IMR-90 (cell line): ENCODE results near the gene ARL5C. TPM values are rescaled to one million over a fixed set of nuclear protein-coding genes. Genes with fewer than 3 reads are reported as not detected.

Experiments
- ATAC-seq: fragments of 200-7000 bp; cut with Tn5 transposase; 2 replicates; pipeline ENCODE4 v1.9.1; 2020; ENCODE audit warnings: low read depth, mild to moderate bottlenecking, moderate library complexity
- BruUV-seq: library from RNA; stranded (reverse); fragments of 400-500 nt; replicated peaks from 2 replicates; lab custom pipeline; 2021; lab: Mats Ljungman, UMichigan
- CTCF ChIA-PET: fragments of 300-600 bp; formaldehyde crosslinking; extraction: SDS; loops from one replicate; lab custom pipeline; 2021; ENCODE audit warnings: antibody characterized with exemption; lab: Yijun Ruan, JAX
- POLR2A ChIA-PET: fragments of 300-600 bp; sonication (Branson Sonifier 250); formaldehyde crosslinking; loops from one replicate; lab custom pipeline; 2022; ENCODE audit warnings: antibody characterized with exemption; ENCODE audit not compliant: unreplicated experiment; lab: Charles Lee
- DNase-seq: peaks from one replicate; pipeline ENCODE4 v3.0.0; 2013
- H2AFZ ChIP-seq: replicated peaks from 2 replicates; pipeline ENCODE3; 2013; ENCODE audit warnings: low read length, mild to moderate bottlenecking; ENCODE audit not compliant: poor library complexity
- H2AK5ac ChIP-seq: 2 replicates; pipeline ENCODE4 v1.6.1; 2013; ENCODE audit warnings: low read depth, low read length, inconsistent platforms
- H2AK9ac ChIP-seq: replicated peaks from 2 replicates; pipeline ENCODE3; 2013; ENCODE audit warnings: mild to moderate bottlenecking, low read depth, low read length, moderate library complexity; ENCODE audit not compliant: poor library complexity
- H2BK120ac ChIP-seq: 2 replicates; pipeline ENCODE4 v1.6.1; 2013; ENCODE audit warnings: low read depth, low read length, inconsistent platforms
- H2BK15ac ChIP-seq: 3 replicates; pipeline ENCODE4 v1.6.1; 2013; ENCODE audit warnings: low read depth, low read length, inconsistent platforms
- H2BK20ac ChIP-seq: 2 replicates; pipeline ENCODE4 v1.6.1; 2013; ENCODE audit warnings: low read depth, mild to moderate bottlenecking, inconsistent platforms, low read length, moderate library complexity
- H2BK5ac ChIP-seq: 2 replicates; pipeline ENCODE4 v1.6.1; 2013; ENCODE audit warnings: mild to moderate bottlenecking, low read depth, low read length, inconsistent platforms; ENCODE audit not compliant: poor library complexity, severe bottlenecking
- H3K14ac ChIP-seq: replicated peaks from 2 replicates; pipeline ENCODE4 v1.6.1; 2013; ENCODE audit warnings: low read depth, low read length, inconsistent platforms
- H3K18ac ChIP-seq: 2 replicates; pipeline ENCODE4 v1.6.1; 2013; ENCODE audit warnings: low read depth, low read length, control low read depth
- H3K23ac ChIP-seq: 2 replicates; pipeline ENCODE4 v1.6.1; 2013; ENCODE audit warnings: low read depth, low read length, inconsistent platforms
- H3K27ac ChIP-seq: 2 replicates; pipeline ENCODE4 v1.5.1; 2013; ENCODE audit warnings: mild to moderate bottlenecking, control low read depth, low read length; ENCODE audit not compliant: insufficient read depth
- H3K27me3 ChIP-seq: 2 replicates; pipeline ENCODE4 v1.6.1; 2013; ENCODE audit warnings: low read length; ENCODE audit not compliant: control insufficient read depth, insufficient read depth
- H3K36me3 ChIP-seq: 2 replicates; pipeline ENCODE4 v1.6.1; 2013; ENCODE audit warnings: low read length, mixed read lengths; ENCODE audit not compliant: control insufficient read depth, insufficient read depth
- H3K4ac ChIP-seq: 2 replicates; pipeline ENCODE4 v1.6.1; 2013; ENCODE audit warnings: low read depth, low read length, inconsistent platforms
- H3K4me1 ChIP-seq: 2 replicates; pipeline ENCODE4 v1.6.1; 2013; ENCODE audit warnings: low read length, mixed read lengths; ENCODE audit not compliant: control insufficient read depth, insufficient read depth
- H3K4me2 ChIP-seq: 2 replicates; pipeline ENCODE4 v1.6.1; 2013; ENCODE audit warnings: low read depth, mild to moderate bottlenecking, control low read depth, low read length, moderate library complexity
- H3K4me3 ChIP-seq: 2 replicates; pipeline ENCODE4 v1.5.1; 2013; ENCODE audit warnings: low read depth, mild to moderate bottlenecking, control low read depth, low read length, moderate library complexity; ENCODE audit not compliant: insufficient read depth
- H3K56ac ChIP-seq: 2 replicates; pipeline ENCODE4 v1.6.1; 2013; ENCODE audit warnings: low read length, inconsistent platforms; ENCODE audit not compliant: insufficient read depth; ENCODE audit errors: extremely low read depth
- H3K79me1 ChIP-seq, 2 experiments: 2 replicates each; pipeline ENCODE4 v1.6.1; 2013; ENCODE audit warnings: low read length in 2 of 2, inconsistent platforms in 1 of 2, low read depth in 1 of 2
- H3K9ac ChIP-seq: 2 replicates; pipeline ENCODE4 v1.6.1; 2013; ENCODE audit warnings: low read depth, low read length, control low read depth
- H3K9me1 ChIP-seq: 2 replicates; pipeline ENCODE4 v1.6.1; 2013; ENCODE audit warnings: low read length, inconsistent platforms; ENCODE audit not compliant: insufficient read depth
- H3K9me3 ChIP-seq: 2 replicates; pipeline ENCODE4 v1.6.1; 2013; ENCODE audit warnings: low read length; ENCODE audit not compliant: control insufficient read depth, insufficient read depth
- H4K20me1 ChIP-seq: 2 replicates; pipeline ENCODE4 v1.6.1; 2013; ENCODE audit warnings: low read length, inconsistent platforms; ENCODE audit not compliant: insufficient read depth
- H4K5ac ChIP-seq: 2 replicates; pipeline ENCODE4 v1.6.1; 2013; ENCODE audit warnings: mild to moderate bottlenecking, low read depth, low read length, control low read depth
- H4K8ac ChIP-seq, 2 experiments: 2 replicates each; pipeline ENCODE4 v1.6.1; 2013; ENCODE audit warnings: low read depth in 2 of 2, low read length in 2 of 2, control low read depth in 1 of 2, inconsistent platforms in 1 of 2
- H4K91ac ChIP-seq: 2 replicates; pipeline ENCODE4 v1.6.1; 2013; ENCODE audit warnings: low read depth, low read length, inconsistent platforms; ENCODE audit not compliant: insufficient read depth
- BHLHE40 ChIP-seq: fragments of 150-350 bp; IDR thresholded peaks from 2 replicates; pipeline ENCODE4 v1.6.1; 2016; ENCODE audit warnings: mild to moderate bottlenecking, low read depth, low read length
- ELK1 ChIP-seq: fragments of 150-350 bp; IDR thresholded peaks from 2 replicates; pipeline ENCODE4 v1.6.1; 2016; ENCODE audit warnings: low read depth, mild to moderate bottlenecking, low read length, moderate library complexity, borderline replicate concordance
- MXI1 ChIP-seq: IDR thresholded peaks from 2 replicates; pipeline ENCODE4 v1.6.1; 2012; ENCODE audit warnings: low read depth, mild to moderate bottlenecking, low read length, moderate library complexity, borderline replicate concordance
- RFX5 ChIP-seq: IDR thresholded peaks from 2 replicates; pipeline ENCODE4 v1.8.0; 2012; ENCODE audit warnings: low read depth, mild to moderate bottlenecking, low read length, moderate library complexity
- whole genome bisulfite sequencing, 2 experiments: methylation state at CpG; one replicate each; pipeline versions ENCODE4 v1.1.5 to v1.1.7; 2013; ENCODE audit warnings: missing lambda C conversion rate in 2 of 2; ENCODE audit not compliant: insufficient read length in 1 of 2; ENCODE audit errors: extremely low coverage in 2 of 2; 5-methylcytosine and 5-hydroxymethylcytosine counted together
- dilution Hi-C: fragments of 300-500 bp; cut with HindIII; formaldehyde crosslinking; loops from one replicate; pipeline ENCODE4 v1.14.3; 2018; ENCODE audit warnings: low sequenced_read_pairs; ENCODE audit not compliant: unreplicated experiment
- in situ Hi-C: fragments of 300-500 bp; cut with MboI; formaldehyde crosslinking; loops from 3 replicates; pipeline ENCODE4 v1.14.3; 2019; ENCODE audit warnings: low sequenced_read_pairs, inconsistent platforms, mixed read lengths
- intact Hi-C: fragments of 100-400 bp; cut with micrococcal nuclease; formaldehyde crosslinking; loops from 2 replicates; pipeline ENCODE4 v1.10.0; 2022
- polyA plus RNA-seq, 3 experiments: library from polyadenylated mRNA; depleted of rRNA; stranded (reverse); fragments of >200 nt; gene quantifications; 2 replicates each; pipeline ENCODE4 v1.2.3, GENCODE V29; 2012; ENCODE audit warnings: low replicate concordance in 1 of 3
- total RNA-seq: library from RNA; depleted of rRNA; stranded (reverse); fragments of >200 nt; gene quantifications from 2 replicates; pipeline ENCODE4 v1.2.3, GENCODE V29; 2012

The ARL5C gene
- total and polyA plus RNA-seq, 2 of the 4 experiments (the other 2 are of a cell fraction): not detected

- H3K36me3 ChIP-seq: peaks cover 13% of the 10 kb centered on the region
- in situ Hi-C loops: no loop called here
- peak overlapping the region; percentile 97 for H2AK9ac ChIP-seq
- H2AK5ac ChIP-seq: peak overlapping the region; percentile 88
- H2BK5ac ChIP-seq: no peak overlapping the region
- 0 out of 2 replicates have a peak overlapping the region, but pooled peaks have one; percentile 5 for H3K56ac ChIP-seq
- H4K8ac ChIP-seq: peak overlapping the region; percentile 68 to 73; a peak in 2 of 4 replicates
- WGBS, 2 experiments: 24% methylated on average over 5 of the region's 8 CpGs; no CpG with 5 or more reads in 1 of the 2 experiments
- no peak overlapping the region; the same call in 1 of the 2 replicates for H2BK20ac ChIP-seq
- H4K5ac ChIP-seq: peak overlapping the region; percentile 51; the same call in 1 of the 2 replicates
- H3K4me2 ChIP-seq: peak overlapping the region; percentile 63; the same call in 1 of the 2 replicates
- no peak overlapping the region; the same call in 1 of the 2 replicates for H4K91ac ChIP-seq
- H3K79me1 ChIP-seq: peaks cover 0 to 4% of the 10 kb centered on the region in 2 experiments; a peak in 2 of 4 replicates
- no peaks in the 10 kb centered on the region for H3K9me3 ChIP-seq
- intact Hi-C loops: no loop called here
- H3K23ac ChIP-seq: peak overlapping the region; percentile 10; the same call in 1 of the 2 replicates
- no TSS peak for BruUV-seq
- H3K9ac ChIP-seq: no peak overlapping the region
- H3K4me3 ChIP-seq: no peak overlapping the region
- POLR2A ChIA-PET: no interaction called here
- ATAC-seq (no peak), DNase-seq (no peak)
- peaks cover 6% of the 10 kb centered on the region for H4K20me1 ChIP-seq
- H2BK15ac ChIP-seq: peak overlapping the region; percentile 88; the same call in 1 of the 3 replicates
- H2BK120ac ChIP-seq: peak overlapping the region; percentile 86; the same call in 1 of the 2 replicates
- H3K4ac ChIP-seq: peak overlapping the region; percentile 86
- no peak for TF ChIP-seq MXI1
- TF ChIP-seq ELK1: no peak
- no peak for TF ChIP-seq RFX5
- no peak for TF ChIP-seq BHLHE40
- peak overlapping the region; percentile 97 for H2AFZ ChIP-seq
- peaks cover 12% of the 10 kb centered on the region for H3K9me1 ChIP-seq
- H3K27me3 ChIP-seq: peaks cover under 1% of the 10 kb centered on the region; the same call in 1 of the 2 replicates
- H3K27ac ChIP-seq: no peak overlapping the region
- peaks cover 16% of the 10 kb centered on the region for H3K4me1 ChIP-seq
- dilution Hi-C loops: no loop called here
- H3K18ac ChIP-seq: peak overlapping the region; percentile 19; the same call in 1 of the 2 replicates
- CTCF ChIA-PET: interaction anchor here (0.6 to 0.9 kb wide), 2 partner anchors 23 to 41 kb away, joined by 3 to 4 read pairs; no protein-coding TSS in a partner anchor
- peak overlapping the region; percentile 91 for H3K14ac ChIP-seq
Observed at GRCh38 chr17:39208893-39209292, 42.9 kb upstream of the ARL5C start.
